SU-DHL-6 (cell line): Measurements from ENCODE around the gene SPATA20.

ENCODE experiments used
- H2AFZ ChIP-seq: fragments of 200-600 bp; sonication (generic); 2 replicates; pipeline ENCODE4 v1.6.1; 2014; ENCODE audit warnings: low read depth, mild to moderate bottlenecking, moderate library complexity, mixed read lengths, antibody characterized with exemption, low read length; ENCODE audit not compliant: severe bottlenecking
- H3F3A ChIP-seq: fragments of 200-600 bp; shearing (Covaris generic); 2 replicates; pipeline ENCODE4 v1.6.0; 2016; ENCODE audit warnings: antibody characterized with exemption, mild to moderate bottlenecking; ENCODE audit not compliant: insufficient read depth
- H3K27ac ChIP-seq: fragments of 200-600 bp; sonication (generic); 2 replicates; pipeline ENCODE4 v1.5.1; 2016; ENCODE audit warnings: low read depth, mild to moderate bottlenecking, low read length, moderate library complexity, mixed read lengths
- H3K27me3 ChIP-seq: fragments of 200-600 bp; sonication (generic), shearing (Covaris generic); 2 replicates; pipeline ENCODE4 v1.6.0; 2014; ENCODE audit warnings: mild to moderate bottlenecking, low read length
- H3K36me3 ChIP-seq: fragments of 200-600 bp; sonication (generic); 2 replicates; pipeline ENCODE4 v1.6.1; 2014; ENCODE audit warnings: mild to moderate bottlenecking, low read length, mixed read lengths
- H3K4me2 ChIP-seq: fragments of 300-600, 200-600 bp; shearing (Covaris generic), sonication (generic); 2 replicates; pipeline ENCODE4 v1.6.0; 2014; ENCODE audit warnings: low read length, low read depth, mild to moderate bottlenecking; ENCODE audit not compliant: poor library complexity, severe bottlenecking
- H3K4me3 ChIP-seq: fragments of 200-600 bp; sonication (generic); 2 replicates; pipeline ENCODE4 v1.5.1; 2014; ENCODE audit warnings: antibody characterized with exemption, low read length, mild to moderate bottlenecking, mixed read lengths; ENCODE audit not compliant: insufficient read depth, poor library complexity, severe bottlenecking
- H3K79me2 ChIP-seq: fragments of 200-600 bp; sonication (generic); 2 replicates; pipeline ENCODE4 v1.6.1; 2014; ENCODE audit warnings: mild to moderate bottlenecking, low read length, moderate library complexity; ENCODE audit not compliant: insufficient read depth
- H3K9ac ChIP-seq: fragments of 200-600 bp; sonication (generic); 2 replicates; pipeline ENCODE4 v1.7.0; 2014; ENCODE audit warnings: mild to moderate bottlenecking, low read length
- H3K9me2 ChIP-seq: fragments of 200-600 bp; sonication (generic); replicated peaks from 2 replicates; pipeline ENCODE4 v1.6.1; 2014; ENCODE audit warnings: low read length; ENCODE audit not compliant: insufficient read depth
- H3K9me3 ChIP-seq: fragments of 200-600 bp; sonication (generic); 2 replicates; pipeline ENCODE4 v1.6.1; 2014; ENCODE audit warnings: low read length, mixed read lengths; ENCODE audit not compliant: insufficient read depth
- H4K20me1 ChIP-seq: fragments of 200-600 bp; sonication (generic); 2 replicates; pipeline ENCODE4 v1.6.1; 2014; ENCODE audit warnings: low read depth, mild to moderate bottlenecking, antibody characterized with exemption, low read length, moderate library complexity, mixed read lengths
- CTCF ChIP-seq: fragments of 200-600 bp; sonication (generic); IDR thresholded peaks from one replicate; pipeline ENCODE4 v1.5.1; 2017; ENCODE audit warnings: antibody characterized with exemption, mild to moderate bottlenecking, low read length, moderate library complexity; ENCODE audit not compliant: insufficient read depth, poor library complexity, severe bottlenecking
- EZH2phosphoT487 ChIP-seq: fragments of 200-600 bp; sonication (generic), shearing (Covaris generic); conservative IDR thresholded peaks from 2 replicates; pipeline ENCODE4 v1.6.1; 2018; ENCODE audit warnings: mild to moderate bottlenecking, antibody characterized with exemption, low read length, moderate library complexity, mixed read lengths

The SPATA20 gene

GRCh38 chr17:50542795-50543774, 3.9 kb upstream of the SPATA20 start:
- Histone ChIP-seq H3K27ac (no peak overlapping the region), H3F3A (no peaks in the 10 kb centered on the region), H3K4me2 (peak overlapping the region; percentile 64), H4K20me1 (no peaks in the 10 kb centered on the region), H3K79me2 (no peaks in the 10 kb centered on the region), H3K9me3 (no peaks in the 10 kb centered on the region), H2AFZ (no peak overlapping the region), H3K27me3 (no peaks in the 10 kb centered on the region), H3K36me3 (no peaks in the 10 kb centered on the region), H3K9me2 (no peaks in the 10 kb centered on the region), H3K9ac (0 out of 2 replicates have a peak overlapping the region, but pooled peaks have one; percentile 56), H3K4me3 (no peak overlapping the region)
- TF ChIP-seq CTCF (no peak), EZH2phosphoT487 (no peak)

DNA sequence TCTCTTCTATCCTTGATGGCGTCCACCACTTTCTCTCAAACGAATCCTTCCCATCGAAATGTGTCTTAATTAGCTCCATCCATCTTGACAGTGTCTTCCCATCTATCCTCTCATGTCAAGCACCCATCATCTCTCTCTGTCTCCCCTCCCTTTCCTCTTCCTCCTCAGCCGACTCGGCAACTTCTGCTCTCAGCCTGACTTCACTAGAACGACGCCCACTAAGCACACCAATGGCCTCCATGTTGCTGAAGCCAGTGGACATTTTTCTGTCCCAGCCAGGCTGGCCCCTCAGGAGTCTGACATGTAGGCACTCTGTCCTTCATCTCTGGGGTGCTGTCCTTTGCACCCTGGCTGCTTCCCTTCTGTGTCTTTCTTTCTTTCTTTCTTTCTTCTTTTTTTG, 2.5 kb upstream of the SPATA20 start:
- H4K20me1 ChIP-seq: no peaks in the 10 kb centered on the region
- no peaks in the 10 kb centered on the region for H3K79me2 ChIP-seq
- H3K9me2 ChIP-seq: no peaks in the 10 kb centered on the region
- H2AFZ ChIP-seq: no peak overlapping the region
- H3K36me3 ChIP-seq: no peaks in the 10 kb centered on the region
- H3K27me3 ChIP-seq: no peaks in the 10 kb centered on the region
- H3F3A ChIP-seq: no peaks in the 10 kb centered on the region
- H3K4me3 ChIP-seq: no peak overlapping the region
- no peak overlapping the region for H3K9ac ChIP-seq
- TF ChIP-seq EZH2phosphoT487 (no peak), CTCF (no peak)
- H3K4me2 ChIP-seq: no peak overlapping the region
- H3K27ac ChIP-seq: no peak overlapping the region
- no peaks in the 10 kb centered on the region for H3K9me3 ChIP-seq

DNA sequence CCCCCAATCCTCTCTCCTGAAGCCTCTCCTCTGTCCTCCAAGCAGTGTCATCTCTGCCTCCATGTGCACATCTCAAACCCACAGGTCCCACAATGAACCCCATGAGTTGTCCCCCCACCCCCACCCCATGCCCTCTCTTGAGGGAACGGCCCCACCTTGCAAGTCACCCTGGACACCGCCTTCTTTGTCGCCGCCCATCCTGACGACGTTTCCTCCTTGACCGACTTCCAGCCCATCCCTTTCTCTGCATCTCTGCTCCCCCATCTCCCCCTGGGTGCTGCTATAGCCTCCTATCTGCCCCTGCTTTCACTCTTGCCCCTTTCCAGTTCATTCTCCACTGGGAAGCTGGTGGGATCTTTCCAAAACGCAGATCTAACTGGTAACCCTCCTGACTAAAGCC, 1.7 kb upstream of the SPATA20 start:
- Histone ChIP-seq H3K4me3 (no peak overlapping the region), H3K36me3 (no peaks in the 10 kb centered on the region), H2AFZ (no peak overlapping the region)

More for the DNA sequence above, 1.7 kb upstream of the SPATA20 start:
- no peak overlapping the region for H3K4me2 ChIP-seq
- H3F3A ChIP-seq: no peaks in the 10 kb centered on the region
- no peaks in the 10 kb centered on the region for H3K9me3 ChIP-seq
- no peak overlapping the region for H3K27ac ChIP-seq
- TF ChIP-seq CTCF: no peak
- TF ChIP-seq EZH2phosphoT487: no peak
- H3K27me3 ChIP-seq: no peaks in the 10 kb centered on the region
- H3K79me2 ChIP-seq: no peaks in the 10 kb centered on the region
- H3K9ac ChIP-seq: no peak overlapping the region
- no peaks in the 10 kb centered on the region for H3K9me2 ChIP-seq
- H4K20me1 ChIP-seq: no peaks in the 10 kb centered on the region
